Neural progenitor cell (in vitro differentiated cells): ENCODE data around the gene LZTS3.
"Not testable (repeated sequence)": the region's sequence is repeated elsewhere in the genome, so short reads cannot be mapped to it uniquely, and the experiment has no call there.

Source experiments
- CTCF ChIP-seq: fragments of 200-600 bp; sonication (generic); IDR thresholded peaks from 2 replicates; pipeline ENCODE4 v1.5.1; 2017; ENCODE audit warnings: antibody characterized with exemption, mild to moderate bottlenecking
- EZH2 ChIP-seq: fragments of 200-600 bp; sonication (generic); IDR thresholded peaks from 2 replicates; pipeline ENCODE4 v1.6.1; 2017; ENCODE audit warnings: antibody characterized with exemption, mild to moderate bottlenecking, moderate library complexity
- EZH2phosphoT487 ChIP-seq: fragments of 200-600 bp; sonication (generic); IDR thresholded peaks from 2 replicates; pipeline ENCODE4 v1.6.1; 2017; ENCODE audit warnings: antibody characterized with exemption

GRCh38 chr20:3124163-3124562 is 49.2 kb downstream of the LZTS3 start:
- not testable (repeated sequence) for TF ChIP-seq EZH2, CTCF, EZH2phosphoT487
